GM12873 (cell line): Measurements from ENCODE around the gene KMO.

Source experiments
- TF ChIP-seq, protein P1 (sequence below): IDR thresholded peaks from 2 replicates; pipeline ENCODE4 v1.5.1; 2012; ENCODE audit warnings: low read depth, mild to moderate bottlenecking, moderate library complexity, low read length, control low read depth; ENCODE audit not compliant: insufficient read depth; ENCODE audit errors: missing control alignments

Gene KMO

DNA sequence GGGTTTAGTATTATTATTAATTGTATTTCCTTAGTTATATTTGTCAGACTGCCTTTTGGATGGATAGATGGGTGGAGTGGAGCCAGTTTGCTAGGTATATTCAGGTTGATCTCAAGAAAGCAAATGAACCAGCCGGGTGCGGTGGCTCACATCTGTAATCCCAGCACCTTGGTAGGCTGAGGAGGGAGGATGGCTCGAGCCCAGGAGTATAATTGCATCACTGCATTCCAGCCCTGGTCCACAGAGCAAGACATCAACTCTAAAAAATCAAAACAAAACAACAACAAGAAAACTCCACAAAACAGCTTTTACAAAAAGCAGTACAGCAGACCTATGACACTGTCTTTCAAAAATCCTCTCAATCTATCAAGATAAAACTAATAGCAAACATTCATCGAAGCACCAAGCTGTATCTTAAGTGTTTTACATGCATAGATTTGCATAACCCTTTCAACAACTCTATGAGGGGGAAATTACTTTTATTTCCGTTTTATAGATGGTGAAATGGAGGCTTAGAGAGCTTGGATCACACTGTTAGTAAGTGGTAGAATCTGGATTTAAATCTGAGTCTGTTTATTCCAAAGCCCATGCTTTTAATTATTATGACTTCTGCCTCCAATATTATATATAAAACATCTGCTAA lies 25.5 kb downstream of the KMO start:
- TF ChIP-seq, protein P1, sequence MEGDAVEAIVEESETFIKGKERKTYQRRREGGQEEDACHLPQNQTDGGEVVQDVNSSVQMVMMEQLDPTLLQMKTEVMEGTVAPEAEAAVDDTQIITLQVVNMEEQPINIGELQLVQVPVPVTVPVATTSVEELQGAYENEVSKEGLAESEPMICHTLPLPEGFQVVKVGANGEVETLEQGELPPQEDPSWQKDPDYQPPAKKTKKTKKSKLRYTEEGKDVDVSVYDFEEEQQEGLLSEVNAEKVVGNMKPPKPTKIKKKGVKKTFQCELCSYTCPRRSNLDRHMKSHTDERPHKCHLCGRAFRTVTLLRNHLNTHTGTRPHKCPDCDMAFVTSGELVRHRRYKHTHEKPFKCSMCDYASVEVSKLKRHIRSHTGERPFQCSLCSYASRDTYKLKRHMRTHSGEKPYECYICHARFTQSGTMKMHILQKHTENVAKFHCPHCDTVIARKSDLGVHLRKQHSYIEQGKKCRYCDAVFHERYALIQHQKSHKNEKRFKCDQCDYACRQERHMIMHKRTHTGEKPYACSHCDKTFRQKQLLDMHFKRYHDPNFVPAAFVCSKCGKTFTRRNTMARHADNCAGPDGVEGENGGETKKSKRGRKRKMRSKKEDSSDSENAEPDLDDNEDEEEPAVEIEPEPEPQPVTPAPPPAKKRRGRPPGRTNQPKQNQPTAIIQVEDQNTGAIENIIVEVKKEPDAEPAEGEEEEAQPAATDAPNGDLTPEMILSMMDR, result no peak

DNA sequence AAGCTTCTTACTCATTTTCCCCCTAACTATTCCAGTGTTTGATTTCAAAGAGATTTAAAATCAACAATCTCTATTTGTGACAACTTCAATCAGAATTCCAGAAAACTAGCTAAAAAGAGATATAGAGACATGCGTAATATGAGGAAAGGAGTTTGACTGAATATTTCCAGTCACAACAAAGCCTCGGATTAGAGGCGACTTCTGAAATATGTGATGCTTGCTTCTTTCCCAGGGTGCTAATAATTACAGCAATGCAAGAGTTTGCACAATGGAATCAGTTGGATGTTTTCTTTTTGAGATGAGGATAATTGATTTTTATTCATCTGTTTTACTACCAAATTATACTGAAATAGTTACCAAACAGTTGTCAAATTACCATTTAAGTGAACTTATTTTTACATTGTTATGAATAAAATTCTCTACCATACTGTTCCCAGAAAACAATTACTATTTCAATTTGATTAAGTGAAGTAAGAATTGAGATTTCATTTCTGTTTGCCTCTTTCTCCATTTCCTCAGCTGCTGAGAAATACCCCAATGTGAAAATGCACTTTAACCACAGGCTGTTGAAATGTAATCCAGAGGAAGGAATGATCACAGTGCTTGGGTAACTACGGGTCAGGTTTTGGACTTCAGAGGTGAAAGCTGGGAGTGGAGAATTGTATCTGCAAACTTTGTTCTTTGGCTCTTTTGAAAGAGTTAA lies 28.1 kb downstream of the KMO start:
- TF ChIP-seq, protein P1, result no peak

DNA sequence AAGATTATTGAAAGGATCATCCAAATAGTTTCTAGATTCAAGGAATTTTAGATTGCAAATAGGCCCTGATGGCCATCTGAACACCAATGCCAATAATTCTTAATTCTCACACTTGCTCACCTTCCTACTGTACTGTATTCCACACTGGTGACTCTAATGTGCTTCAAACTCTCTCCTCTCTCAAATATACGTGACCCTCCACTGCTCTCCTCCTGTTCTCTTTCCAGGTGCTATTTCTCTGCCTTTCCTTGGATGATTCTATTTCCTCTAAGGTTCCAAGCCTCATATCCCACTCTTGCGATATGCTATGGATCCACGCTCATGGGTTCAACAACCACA lies 28.6 kb downstream of the KMO start:
- TF ChIP-seq, protein P1, result no peak

DNA sequence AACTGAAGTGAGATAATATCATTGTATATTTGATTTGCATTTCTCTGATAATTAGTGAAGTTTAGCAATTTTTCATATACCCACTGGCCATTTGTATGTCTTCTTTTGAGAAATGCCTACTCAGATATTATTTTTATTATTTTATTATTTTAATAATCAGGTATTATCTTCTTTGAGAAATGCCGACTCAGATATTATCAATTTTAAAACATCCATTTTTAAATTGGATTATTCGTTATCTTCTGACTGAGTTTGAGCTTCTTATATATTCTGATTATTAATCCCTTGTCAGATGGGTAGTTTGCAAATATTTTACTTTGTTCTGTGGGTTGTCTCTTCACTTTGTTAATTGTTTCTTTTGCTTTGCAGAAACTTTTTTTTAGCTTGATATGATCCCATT lies 37.7 kb downstream of the KMO start:
- TF ChIP-seq, protein P1, result no peak

DNA sequence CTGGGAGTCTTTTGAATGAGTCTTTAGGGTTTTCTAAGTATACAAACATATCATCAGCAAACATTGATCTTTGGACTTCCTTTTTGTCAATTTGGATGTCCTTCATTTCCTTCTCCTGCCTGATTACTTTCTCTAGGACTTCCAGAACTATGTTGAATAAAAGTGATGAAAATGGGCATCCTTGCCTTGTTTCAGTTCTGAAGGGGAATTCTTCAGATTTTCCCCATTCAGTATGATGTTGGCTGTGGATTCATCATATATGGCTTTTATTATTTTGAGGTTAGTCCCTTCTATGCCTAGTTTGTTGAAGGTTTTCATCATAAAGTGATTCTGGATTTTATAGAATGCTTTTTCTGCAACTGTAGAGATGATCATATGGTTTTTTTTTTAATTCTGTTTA lies 42.0 kb downstream of the KMO start:
- TF ChIP-seq, protein P1, result no peak

DNA sequence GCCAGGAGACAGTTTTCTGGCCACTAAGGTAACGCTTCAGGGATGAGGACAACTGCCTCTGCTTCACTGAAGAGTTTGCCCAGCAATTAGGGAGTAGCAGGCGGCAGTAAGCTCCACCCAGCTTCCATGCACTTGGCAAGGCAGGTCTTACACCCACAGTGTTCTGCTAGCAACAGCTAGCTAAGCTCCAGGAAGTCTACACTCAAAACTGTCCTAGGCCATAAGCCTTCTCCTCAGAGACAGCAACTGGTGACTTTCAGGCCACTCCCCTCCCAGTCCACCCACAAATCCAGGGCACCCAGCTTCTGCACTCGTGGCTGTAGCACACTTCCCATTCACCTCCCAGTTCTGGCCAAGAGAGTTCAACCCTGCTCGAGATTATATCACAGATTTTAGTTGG lies 47.3 kb downstream of the KMO start:
- TF ChIP-seq, protein P1, result no peak

DNA sequence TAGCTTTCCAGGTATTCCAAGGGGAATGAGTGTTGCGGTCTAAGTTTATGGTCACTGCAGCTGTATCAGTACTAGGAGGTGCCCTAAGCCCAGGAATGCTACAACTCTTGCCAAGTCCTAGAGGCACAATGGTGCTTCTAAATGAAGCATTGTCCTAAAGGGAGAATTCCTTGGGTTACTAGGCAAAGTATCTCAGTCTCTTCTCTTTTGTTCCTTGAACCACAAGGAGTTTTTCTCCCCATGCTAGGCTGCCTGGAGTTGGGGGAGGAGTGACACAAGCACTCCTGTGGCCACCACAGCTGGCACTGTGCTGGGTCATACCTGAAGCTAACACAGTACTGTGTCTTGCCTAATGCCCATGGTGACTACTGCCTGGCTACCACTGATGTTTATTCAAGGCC lies 50.7 kb downstream of the KMO start:
- TF ChIP-seq, protein P1, result no peak
